HG03039 (cell line): ENCODE measurements around the gene MLPH.

ENCODE experiments used
- ATAC-seq: cut with Tn5 transposase; IDR thresholded peaks from one replicate; pipeline ENCODE4 v1.9.1; 2021; ENCODE audit warnings: mild to moderate bottlenecking, moderate library complexity; ENCODE audit not compliant: unreplicated experiment

The MLPH gene

GRCh38 chr2:237515166-237515565 is 28.1 kb downstream of the MLPH start:
- no peak for ATAC-seq

GRCh38 chr2:237515621-237516275 is 28.7 kb downstream of the MLPH start:
- no peak for ATAC-seq

GRCh38 chr2:237517163-237517562 is 30.1 kb downstream of the MLPH start:
- ATAC-seq = no peak

GRCh38 chr2:237517990-237518389 is 30.9 kb downstream of the MLPH start:
- no peak for ATAC-seq

GRCh38 chr2:237519506-237520245 is 32.6 kb downstream of the MLPH start:
- no peak for ATAC-seq

GRCh38 chr2:237520290-237520689 is 33.2 kb downstream of the MLPH start:
- ATAC-seq = no peak

GRCh38 chr2:237524631-237525030 is 37.6 kb downstream of the MLPH start:
- no peak for ATAC-seq

- no peak for ATAC-seq
These were observed 38.6 kb downstream of the MLPH start for GRCh38 chr2:237525559-237526157.

- ATAC-seq = no peak
These were observed 40.2 kb downstream of the MLPH start for GRCh38 chr2:237527233-237527632.

- no peak for ATAC-seq
These were observed 40.7 kb downstream of the MLPH start for GRCh38 chr2:237527766-237528165.

GRCh38 chr2:237529452-237530402 is 42.7 kb downstream of the MLPH start:
- ATAC-seq = peak; percentile 55

GRCh38 chr2:237530472-237531433 is 43.7 kb downstream of the MLPH start:
- ATAC-seq = no peak

- ATAC-seq = no peak
These were observed 45.1 kb downstream of the MLPH start for GRCh38 chr2:237532160-237532559.

- no peak for ATAC-seq
These were observed 46.7 kb downstream of the MLPH start for GRCh38 chr2:237533668-237534161.

- no peak for ATAC-seq
These were observed 47.3 kb downstream of the MLPH start for GRCh38 chr2:237534380-237534779.

- ATAC-seq = no peak
These were observed 48.5 kb downstream of the MLPH start for GRCh38 chr2:237535385-237536082.

- ATAC-seq = no peak
These were observed 49.0 kb downstream of the MLPH start for GRCh38 chr2:237536083-237536415.

GRCh38 chr2:237536617-237537016 is 49.6 kb downstream of the MLPH start:
- ATAC-seq = no peak

GRCh38 chr2:237538001-237538720 is 51.1 kb downstream of the MLPH start:
- ATAC-seq = no peak
